HG02884 (cell line): ENCODE results near the gene NCBP1.
"Not testable (repeated sequence)": the region's sequence is repeated elsewhere in the genome, so short reads cannot be mapped to it uniquely, and the experiment has no call there.

Experiments used
- ATAC-seq: cut with Tn5 transposase; IDR thresholded peaks from one replicate; pipeline ENCODE4 v1.9.1; 2021; ENCODE audit warnings: mild to moderate bottlenecking, moderate library complexity; ENCODE audit not compliant: unreplicated experiment

Gene NCBP1

GRCh38 chr9:97632985-97633858 is at the start of gene NCBP1, which contains the start of gene TSTD2:
Gene NCBP1, plus strand, starts transcription at chr9:97633821. Its CDS starts 61 bp downstream, at chr9:97633882.
Gene TSTD2, minus strand, starts transcription at chr9:97633368. Its CDS starts 5,806 bp downstream, at chr9:97627562.
- ATAC-seq, result peak; percentile 80

GRCh38 chr9:97584778-97585177 is 48.8 kb upstream of the NCBP1 start:
- ATAC-seq, result not testable (repeated sequence)

- ATAC-seq, result not testable (repeated sequence)
Measured at GRCh38 chr9:97586909-97587308, 46.7 kb upstream of the NCBP1 start.

GRCh38 chr9:97591535-97591934 is 42.1 kb upstream of the NCBP1 start:
- no peak for ATAC-seq

- ATAC-seq, result no peak
Measured at GRCh38 chr9:97592126-97592525, 41.5 kb upstream of the NCBP1 start.

GRCh38 chr9:97593960-97594359 is 39.7 kb upstream of the NCBP1 start:
- ATAC-seq, result no peak

- ATAC-seq, result no peak
Measured at GRCh38 chr9:97594381-97594921, 39.2 kb upstream of the NCBP1 start.

GRCh38 chr9:97596906-97597305 is 36.7 kb upstream of the NCBP1 start:
- no peak for ATAC-seq

- ATAC-seq, result peak; percentile 93
Measured at GRCh38 chr9:97598461-97599288, 34.9 kb upstream of the NCBP1 start.

- ATAC-seq, result no peak
Measured at GRCh38 chr9:97599314-97599846, 34.2 kb upstream of the NCBP1 start.

- ATAC-seq, result no peak
Measured at GRCh38 chr9:97600531-97601227, 32.9 kb upstream of the NCBP1 start.

- ATAC-seq, result no peak
Measured at GRCh38 chr9:97601228-97601898, 32.3 kb upstream of the NCBP1 start.

- ATAC-seq, result no peak
Measured at GRCh38 chr9:97602430-97602829, 31.2 kb upstream of the NCBP1 start.

- ATAC-seq, result no peak
Measured at GRCh38 chr9:97604901-97605645, 28.5 kb upstream of the NCBP1 start.

GRCh38 chr9:97615439-97616072 is 18.1 kb upstream of the NCBP1 start:
- no peak for ATAC-seq

- ATAC-seq, result peak; percentile 62
Measured at GRCh38 chr9:97617939-97618416, 15.6 kb upstream of the NCBP1 start.

GRCh38 chr9:97620063-97620462 is 13.6 kb upstream of the NCBP1 start:
- ATAC-seq, result not testable (repeated sequence)

- ATAC-seq, result not testable (repeated sequence)
Measured at GRCh38 chr9:97622483-97622882, 11.1 kb upstream of the NCBP1 start.

GRCh38 chr9:97623946-97624345 is 9.7 kb upstream of the NCBP1 start:
- no peak for ATAC-seq
